Endothelial cell of umbilical vein (primary cell): ENCODE results near the gene SIN3A. TPM values are rescaled to one million over a fixed set of nuclear protein-coding genes. Genes with fewer than 3 reads are reported as not detected.
"Not testable (repeated sequence)": the region's sequence is repeated elsewhere in the genome, so short reads cannot be mapped to it uniquely, and the experiment has no call there.

ENCODE experiments used
- BruUV-seq: library from RNA; stranded (reverse); fragments of 400-500 nt; replicated peaks from 2 replicates; lab custom pipeline; 2021; lab: Mats Ljungman, UMichigan
- CTCF ChIA-PET: fragments of 300-600, 350-600 bp; sonication (Branson Sonifier 250); formaldehyde crosslinking; loops from one replicate; lab custom pipeline; 2021; ENCODE audit warnings: antibody characterized with exemption, inconsistent platforms; lab: Charles Lee
- POLR2A ChIA-PET: fragments of 300-600, 350-600 bp; sonication (Branson Sonifier 250); formaldehyde crosslinking; loops from one replicate; lab custom pipeline; 2021; ENCODE audit warnings: antibody characterized with exemption, inconsistent platforms; lab: Charles Lee
- DNase-seq: peaks from one replicate; pipeline ENCODE4 v3.0.0-alpha.2; 2011; ENCODE audit warnings: low read depth, low spot score
- FAIRE-seq: peaks from 2 replicates; lab custom pipeline; 2011; peaks lifted over from hg19 to GRCh38; lab: Jason Lieb, UNC
- H2AFZ ChIP-seq: 2 replicates; pipeline ENCODE4 v1.6.0; 2012; ENCODE audit warnings: low read depth, low read length, control low read depth, inconsistent platforms
- H3K27ac ChIP-seq: 2 replicates; pipeline ENCODE4 v1.5.1; 2011; ENCODE audit warnings: low read depth, mild to moderate bottlenecking, control low read depth, low read length, moderate library complexity; ENCODE audit not compliant: insufficient read depth
- H3K27me3 ChIP-seq, 2 experiments: 2 replicates each; pipeline versions ENCODE4 v1.6.0 to v1.6.1; 2011; ENCODE audit warnings: low read length in 2 of 2, mixed read lengths in 1 of 2; ENCODE audit not compliant: control insufficient read depth in 2 of 2, insufficient read depth in 2 of 2
- H3K36me3 ChIP-seq, 2 experiments: 2 replicates in 1 of 2; 3 replicates in 1 of 2; pipeline ENCODE4 v1.5.1; 2011; ENCODE audit warnings: low read length in 2 of 2, mild to moderate bottlenecking in 1 of 2, moderate library complexity in 1 of 2; ENCODE audit not compliant: control insufficient read depth in 2 of 2, insufficient read depth in 2 of 2; ENCODE audit errors: extremely low read depth in 1 of 2
- H3K4me1 ChIP-seq: 3 replicates; pipeline ENCODE4 v1.5.1; 2011; ENCODE audit warnings: mild to moderate bottlenecking, low read length; ENCODE audit not compliant: control insufficient read depth, insufficient read depth; ENCODE audit errors: extremely low read depth
- H3K4me2 ChIP-seq: 2 replicates; pipeline ENCODE4 v1.6.1; 2011; ENCODE audit warnings: low read length, control low read depth, mixed read lengths; ENCODE audit not compliant: insufficient read depth
- H3K4me3 ChIP-seq, 3 experiments: fragments of 200-600 bp in 1 of 3; sonication (generic), shearing (Covaris generic) in 1 of 3; replicated peaks in 1 of 3; 2 replicates each; pipeline ENCODE4 v1.5.1; 2011 to 2016; ENCODE audit warnings: control low read depth in 3 of 3, low read length in 3 of 3, mild to moderate bottlenecking in 2 of 3, inconsistent platforms in 1 of 3, low read depth in 1 of 3, moderate library complexity in 1 of 3; ENCODE audit not compliant: insufficient read depth in 1 of 3
- H3K79me2 ChIP-seq: 2 replicates; pipeline ENCODE4 v1.6.0; 2012; ENCODE audit warnings: low read length, inconsistent platforms; ENCODE audit not compliant: control insufficient read depth, insufficient read depth
- H3K9ac ChIP-seq: replicated peaks from 2 replicates; pipeline ENCODE3; 2011; ENCODE audit warnings: low read length, control low read depth; ENCODE audit not compliant: insufficient read depth; ENCODE audit errors: extremely low read depth
- H3K9me1 ChIP-seq: replicated peaks from 3 replicates; pipeline ENCODE4 v1.6.0; 2011; ENCODE audit warnings: mild to moderate bottlenecking, low read length; ENCODE audit not compliant: control insufficient read depth, insufficient read depth; ENCODE audit errors: extremely low read depth
- H3K9me3 ChIP-seq: replicated peaks from 2 replicates; pipeline ENCODE4 v1.5.1; 2012; ENCODE audit warnings: low read length, inconsistent platforms; ENCODE audit not compliant: control insufficient read depth, insufficient read depth
- H4K20me1 ChIP-seq: replicated peaks from 2 replicates; pipeline ENCODE3; 2011; ENCODE audit warnings: mild to moderate bottlenecking, low read length; ENCODE audit not compliant: control insufficient read depth, insufficient read depth; ENCODE audit errors: extremely low read depth
- CTCF ChIP-seq, 2 donors: IDR thresholded peaks; 1 replicate in 1 of 2; 2 replicates in 1 of 2; pipeline ENCODE4 v1.5.1; 2011; ENCODE audit warnings: low read length in 2 of 2, mild to moderate bottlenecking in 2 of 2, moderate library complexity in 2 of 2, control low read depth in 1 of 2, inconsistent platforms in 1 of 2, low read depth in 1 of 2; ENCODE audit not compliant: insufficient read depth in 1 of 2; ENCODE audit errors: extremely low read depth in 1 of 2
- EZH2 ChIP-seq: IDR thresholded peaks from 2 replicates; pipeline ENCODE4 v1.6.1; 2012; ENCODE audit warnings: borderline replicate concordance, low read depth, mild to moderate bottlenecking, moderate library complexity, low read length, inconsistent platforms; ENCODE audit not compliant: severe bottlenecking
- FOS ChIP-seq: IDR thresholded peaks from 2 replicates; pipeline ENCODE4 v1.6.1; 2011; ENCODE audit warnings: mild to moderate bottlenecking, low read length, moderate library complexity, borderline replicate concordance; ENCODE audit not compliant: insufficient read depth
- GATA2 ChIP-seq: IDR thresholded peaks from 2 replicates; pipeline ENCODE4 v1.7.0; 2011; ENCODE audit warnings: low read depth, mild to moderate bottlenecking, moderate library complexity, mixed read lengths, low read length; ENCODE audit not compliant: insufficient read length, insufficient read depth
- JUN ChIP-seq: IDR thresholded peaks from 2 replicates; pipeline ENCODE4 v1.6.1; 2011; ENCODE audit warnings: borderline replicate concordance, low read depth; ENCODE audit not compliant: insufficient read length, insufficient read depth
- MYC ChIP-seq: IDR thresholded peaks from one replicate; pipeline ENCODE4 v1.6.1; 2011; ENCODE audit warnings: mild to moderate bottlenecking, low read depth, low read length
- POLR2A ChIP-seq: IDR thresholded peaks from 2 replicates; pipeline ENCODE4 v1.6.1; 2012; ENCODE audit warnings: low read depth, mild to moderate bottlenecking, control low read depth, low read length
- POLR2AphosphoS5 ChIP-seq: IDR thresholded peaks from 2 replicates; pipeline ENCODE4 v1.6.1; 2012; ENCODE audit warnings: low read depth, mild to moderate bottlenecking, control low read depth, low read length, moderate library complexity; ENCODE audit not compliant: insufficient read depth
- dilution Hi-C: fragments of 300-500 bp; cut with MboI; formaldehyde crosslinking; loops from one replicate; pipeline ENCODE4 v1.15.0; 2019; ENCODE audit warnings: low sequenced_read_pairs; ENCODE audit not compliant: extremely low pct_ligation_motif_present
- intact Hi-C: fragments of 100-400 bp; cut with micrococcal nuclease; formaldehyde crosslinking; loops from one replicate; pipeline ENCODE4 v1.10.0; 2022
- polyA plus RNA-seq, 4 experiments: library from polyadenylated mRNA; depleted of rRNA in 3 of 4; stranded (reverse) in 3 of 4; unstranded in 1 of 4; fragments of >200 nt; gene quantifications; 2 replicates each; pipeline versions ENCODE4 v1.2.1 to v1.2.3, GENCODE V29; 2011 to 2012; ENCODE audit warnings: missing spikeins in 1 of 4
- total RNA-seq: library from RNA; stranded (reverse); gene quantifications from 2 replicates; pipeline ENCODE4 v1.2.3, GENCODE V29; 2021
- TF ChIP-seq, protein P1 (sequence below): IDR thresholded peaks from 2 replicates; pipeline ENCODE4 v1.6.1; 2011; ENCODE audit not compliant: insufficient read depth, insufficient read length

The SIN3A gene
- total and polyA plus RNA-seq, 2 donors (not counting 3 experiments of a cell fraction or from before 2014, with no cell fraction given) = 30.6 to 44.5 TPM

DNA sequence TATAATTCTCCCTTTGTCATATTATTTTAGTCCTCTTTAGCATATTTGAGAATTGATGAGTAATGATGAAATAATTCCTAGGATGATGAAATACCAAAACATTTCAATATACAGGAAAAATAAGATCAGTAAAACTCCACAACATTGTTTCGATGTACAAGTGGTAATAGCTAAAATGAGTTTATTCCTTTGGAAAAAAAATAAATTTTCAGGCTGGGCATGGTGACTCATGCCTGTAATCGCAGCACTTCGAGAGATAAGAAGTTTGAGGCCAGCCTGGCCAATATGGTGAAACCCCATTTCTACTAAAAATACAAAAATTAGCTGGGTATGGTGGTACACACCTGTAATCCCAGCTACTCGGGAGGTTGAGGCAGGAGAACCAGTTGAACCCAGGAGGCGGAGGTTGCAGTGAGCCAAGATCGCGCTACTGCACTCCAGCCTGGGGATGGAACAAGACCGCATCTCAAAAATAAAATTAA, 7.5 kb downstream of the SIN3A start:
- BruUV-seq, H3K4me2 ChIP-seq, H3K9me1 ChIP-seq, intact Hi-C loops, POLR2A ChIA-PET, H3K4me3 ChIP-seq, H4K20me1 ChIP-seq, dilution Hi-C loops, H3K9me3 ChIP-seq, H2AFZ ChIP-seq, H3K9ac ChIP-seq, H3K36me3 ChIP-seq, H3K27me3 ChIP-seq: not testable (repeated sequence)
- DNase-seq (peak; percentile 39), FAIRE-seq (peak; percentile 66)
- TF ChIP-seq GATA2 (peak; percentile 11), FOS (peak; percentile 65), JUN (peak; percentile 22)
- Histone ChIP-seq H3K27ac (peak overlapping the region; percentile 7), H3K79me2 (peaks cover 57% of the 10 kb centered on the region), H3K4me1 (peaks cover 17% of the 10 kb centered on the region)
- CTCF ChIA-PET = interaction anchor here (1.3 kb wide), 1 partner anchor 8 kb away, joined by 3 read pairs; the partner anchor contains the start of gene SIN3A

- POLR2A ChIA-PET = no interaction called here
- Histone ChIP-seq H3K9ac (no peak overlapping the region), H3K27ac (no peak overlapping the region), H3K27me3 (no peaks in the 10 kb centered on the region), H4K20me1 (no peaks in the 10 kb centered on the region), H3K4me2 (no peak overlapping the region), H2AFZ (no peak overlapping the region), H3K9me3 (no peaks in the 10 kb centered on the region), H3K36me3 (no peaks in the 10 kb centered on the region), H3K79me2 (peaks cover 50% of the 10 kb centered on the region), H3K4me1 (peaks cover 5% of the 10 kb centered on the region), H3K9me1 (no peaks in the 10 kb centered on the region), H3K4me3 (no peak overlapping the region)
- dilution Hi-C loops (no loop called here), intact Hi-C loops (no loop called here)
- DNase-seq (no peak), FAIRE-seq (no peak)
- no peak for TF ChIP-seq MYC
- TF ChIP-seq, protein P1, sequence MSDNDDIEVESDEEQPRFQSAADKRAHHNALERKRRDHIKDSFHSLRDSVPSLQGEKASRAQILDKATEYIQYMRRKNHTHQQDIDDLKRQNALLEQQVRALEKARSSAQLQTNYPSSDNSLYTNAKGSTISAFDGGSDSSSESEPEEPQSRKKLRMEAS = no peak
- TF ChIP-seq JUN = no peak
- TF ChIP-seq GATA2 = no peak
- TF ChIP-seq POLR2A = no peak
- no peak for TF ChIP-seq POLR2AphosphoS5
- TF ChIP-seq EZH2 = no peak
- no peak for TF ChIP-seq FOS
- no peak for TF ChIP-seq CTCF (IDR thresholded peaks at IDR 0.05; ENCODE audit: extremely low read depth in 1 of 2, insufficient read depth in 1 of 2, low read depth in 1 of 2, low read length in 2 of 2)
- CTCF ChIA-PET = no interaction called here
- no TSS peak for BruUV-seq
Measured at GRCh38 chr15:75437721-75438120, 13.8 kb downstream of the SIN3A start.
